Measurements from ENCODE around the gene CSF3. TPM values are rescaled to one million over a fixed set of nuclear protein-coding genes. Genes with fewer than 3 reads are reported as not detected.
A peak's percentile ranks its signal among the peaks of the same experiment; 100 is the strongest.

Gene CSF3
- total RNA-seq, 1 donor from 2014 or later = not detected

DNA sequence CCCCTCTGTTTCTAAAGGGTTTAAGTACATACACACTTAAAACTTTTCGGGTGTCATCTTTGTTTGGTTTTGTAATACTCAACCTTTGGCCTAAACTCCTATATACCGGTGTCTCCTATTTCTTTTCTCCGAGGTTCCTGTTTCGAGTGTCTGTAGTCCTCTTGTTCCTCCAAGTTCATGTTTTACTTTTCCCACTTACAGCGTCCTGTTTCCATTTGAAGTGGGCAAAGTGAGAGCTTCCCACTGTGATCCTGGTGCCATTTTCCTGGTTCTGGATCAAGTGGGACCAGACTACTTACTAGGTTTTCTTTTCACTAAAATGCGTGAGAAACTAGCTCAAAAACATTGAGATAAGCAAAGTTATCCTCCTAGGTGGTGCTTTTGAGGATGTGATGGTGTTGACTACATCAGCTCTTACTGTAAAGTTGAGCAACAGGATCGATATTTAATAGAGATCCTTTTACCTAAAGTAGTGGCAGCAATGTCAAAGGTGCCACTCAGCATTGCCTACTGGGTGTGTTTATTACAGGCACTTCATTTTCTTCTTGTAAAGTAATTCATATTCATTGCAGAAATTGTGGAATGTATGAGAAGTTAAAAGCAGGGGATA, 33.4 kb upstream of the CSF3 start:
- peaks cover 2% of the 10 kb centered on the region for H3K27me3 Mint-ChIP-seq (ENCODE audit: unreplicated experiment)
- peaks cover 29% of the 10 kb centered on the region for H3K4me1 Mint-ChIP-seq (ENCODE audit: unreplicated experiment)
- peak overlapping the region; percentile 86 for H3K4me3 Mint-ChIP-seq (ENCODE audit: unreplicated experiment)
- no peak for DNase-seq (ENCODE audit: extremely low spot score, unreplicated experiment)
- TF ChIP-seq, protein P1, sequence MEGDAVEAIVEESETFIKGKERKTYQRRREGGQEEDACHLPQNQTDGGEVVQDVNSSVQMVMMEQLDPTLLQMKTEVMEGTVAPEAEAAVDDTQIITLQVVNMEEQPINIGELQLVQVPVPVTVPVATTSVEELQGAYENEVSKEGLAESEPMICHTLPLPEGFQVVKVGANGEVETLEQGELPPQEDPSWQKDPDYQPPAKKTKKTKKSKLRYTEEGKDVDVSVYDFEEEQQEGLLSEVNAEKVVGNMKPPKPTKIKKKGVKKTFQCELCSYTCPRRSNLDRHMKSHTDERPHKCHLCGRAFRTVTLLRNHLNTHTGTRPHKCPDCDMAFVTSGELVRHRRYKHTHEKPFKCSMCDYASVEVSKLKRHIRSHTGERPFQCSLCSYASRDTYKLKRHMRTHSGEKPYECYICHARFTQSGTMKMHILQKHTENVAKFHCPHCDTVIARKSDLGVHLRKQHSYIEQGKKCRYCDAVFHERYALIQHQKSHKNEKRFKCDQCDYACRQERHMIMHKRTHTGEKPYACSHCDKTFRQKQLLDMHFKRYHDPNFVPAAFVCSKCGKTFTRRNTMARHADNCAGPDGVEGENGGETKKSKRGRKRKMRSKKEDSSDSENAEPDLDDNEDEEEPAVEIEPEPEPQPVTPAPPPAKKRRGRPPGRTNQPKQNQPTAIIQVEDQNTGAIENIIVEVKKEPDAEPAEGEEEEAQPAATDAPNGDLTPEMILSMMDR (IDR thresholded peaks at IDR 0.05) = no peak
- peak overlapping the region; percentile 89 for H3K27ac Mint-ChIP-seq (ENCODE audit: unreplicated experiment)
- H3K36me3 Mint-ChIP-seq (ENCODE audit: unreplicated experiment) = peaks cover 17% of the 10 kb centered on the region
- H3K9me3 Mint-ChIP-seq (ENCODE audit: unreplicated experiment) = no peaks in the 10 kb centered on the region

DNA sequence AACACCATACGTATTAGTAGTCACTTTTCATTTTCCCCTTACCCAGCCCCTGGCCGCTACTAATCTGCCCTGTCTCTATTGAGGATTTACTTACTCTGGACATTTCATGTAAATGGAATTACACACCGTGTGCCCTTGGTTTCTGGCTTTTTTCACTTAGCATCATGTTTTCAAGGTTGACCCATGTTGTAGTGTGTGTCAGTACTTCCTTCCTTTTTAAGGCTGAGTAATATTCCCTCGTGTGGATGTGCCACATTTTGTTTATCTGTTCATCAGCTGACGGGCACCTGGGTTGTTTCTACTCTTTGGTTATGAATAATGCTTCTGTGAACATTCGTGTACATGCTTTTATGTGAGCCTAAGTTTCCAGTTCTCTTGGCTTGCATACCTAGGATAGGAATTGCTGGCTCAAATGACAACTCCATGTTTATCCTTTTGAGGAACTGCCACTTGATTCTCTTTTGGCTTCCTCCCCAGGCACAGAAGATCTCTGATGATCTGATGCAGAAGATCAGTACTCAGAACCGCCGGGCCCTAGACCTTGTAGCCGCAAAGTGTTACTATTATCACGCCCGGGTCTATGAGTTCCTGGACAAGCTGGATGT, 26.9 kb upstream of the CSF3 start:
- H3K27me3 Mint-ChIP-seq (ENCODE audit: unreplicated experiment) = no peaks in the 10 kb centered on the region
- DNase-seq (ENCODE audit: extremely low spot score, unreplicated experiment) = no peak
- peaks cover 2% of the 10 kb centered on the region for H3K4me1 Mint-ChIP-seq (ENCODE audit: unreplicated experiment)
- H3K9me3 Mint-ChIP-seq (ENCODE audit: unreplicated experiment) = no peaks in the 10 kb centered on the region
- TF ChIP-seq, protein P1 (IDR thresholded peaks at IDR 0.05) = no peak
- H3K36me3 Mint-ChIP-seq (ENCODE audit: unreplicated experiment) = peaks cover 60% of the 10 kb centered on the region
- H3K27ac Mint-ChIP-seq (ENCODE audit: unreplicated experiment) = no peak overlapping the region
- no peak overlapping the region for H3K4me3 Mint-ChIP-seq (ENCODE audit: unreplicated experiment)

GRCh38 chr17:39994448-39994847, 20.8 kb upstream of the CSF3 start:
- Mint-ChIP-seq H3K27me3 (ENCODE audit: unreplicated experiment) (no peaks in the 10 kb centered on the region), H3K27ac (ENCODE audit: unreplicated experiment) (no peak overlapping the region), H3K4me1 (ENCODE audit: unreplicated experiment) (no peaks in the 10 kb centered on the region), H3K36me3 (ENCODE audit: unreplicated experiment) (peaks cover 64% of the 10 kb centered on the region), H3K4me3 (ENCODE audit: unreplicated experiment) (no peak overlapping the region), H3K9me3 (ENCODE audit: unreplicated experiment) (no peaks in the 10 kb centered on the region)
- TF ChIP-seq, protein P1 (IDR thresholded peaks at IDR 0.05) = no peak
- DNase-seq (ENCODE audit: extremely low spot score, unreplicated experiment) = no peak

DNA sequence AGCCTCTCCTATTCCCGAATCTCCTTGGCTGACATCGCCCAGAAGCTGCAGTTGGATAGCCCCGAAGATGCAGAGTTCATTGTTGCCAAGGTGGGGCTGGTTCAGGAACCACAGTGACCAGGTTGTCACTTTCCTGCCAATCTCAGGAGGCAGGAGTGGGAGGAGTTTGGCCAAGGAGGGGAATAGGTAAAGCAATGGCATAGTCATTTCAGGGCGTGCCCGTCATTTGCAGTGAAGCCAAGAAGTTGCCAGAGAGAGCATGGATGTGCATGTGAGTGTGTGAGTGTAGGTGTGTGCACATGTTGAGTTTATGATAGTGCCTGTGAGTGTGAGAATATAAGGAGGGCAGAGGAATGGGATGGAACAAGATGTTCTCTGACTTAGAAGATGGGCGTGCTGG, 19.8 kb upstream of the CSF3 start:
- H3K27ac Mint-ChIP-seq (ENCODE audit: unreplicated experiment) = no peak overlapping the region
- no peaks in the 10 kb centered on the region for H3K27me3 Mint-ChIP-seq (ENCODE audit: unreplicated experiment)
- no peak for DNase-seq (ENCODE audit: extremely low spot score, unreplicated experiment)
- H3K4me3 Mint-ChIP-seq (ENCODE audit: unreplicated experiment) = no peak overlapping the region
- peaks cover 59% of the 10 kb centered on the region for H3K36me3 Mint-ChIP-seq (ENCODE audit: unreplicated experiment)
- TF ChIP-seq, protein P1 (IDR thresholded peaks at IDR 0.05) = no peak
- H3K4me1 Mint-ChIP-seq (ENCODE audit: unreplicated experiment) = no peaks in the 10 kb centered on the region
- H3K9me3 Mint-ChIP-seq (ENCODE audit: unreplicated experiment) = no peaks in the 10 kb centered on the region

GRCh38 chr17:39996162-39996561, 19.1 kb upstream of the CSF3 start:
- no peak for DNase-seq (ENCODE audit: extremely low spot score, unreplicated experiment)
- Mint-ChIP-seq H3K27ac (ENCODE audit: unreplicated experiment) (no peak overlapping the region), H3K36me3 (ENCODE audit: unreplicated experiment) (peaks cover 54% of the 10 kb centered on the region), H3K4me1 (ENCODE audit: unreplicated experiment) (no peaks in the 10 kb centered on the region), H3K27me3 (ENCODE audit: unreplicated experiment) (no peaks in the 10 kb centered on the region), H3K4me3 (ENCODE audit: unreplicated experiment) (no peak overlapping the region), H3K9me3 (ENCODE audit: unreplicated experiment) (no peaks in the 10 kb centered on the region)
- TF ChIP-seq, protein P1 (IDR thresholded peaks at IDR 0.05) = no peak
